K562 (cell line): Measurements from ENCODE around the gene DLGAP5. TPM values are rescaled to one million over a fixed set of nuclear protein-coding genes. Genes with fewer than 3 reads are reported as not detected.

ENCODE experiments used
- ATAC-seq: fragments of 200-7000 bp; cut with Tn5 transposase; 3 replicates; pipeline ENCODE4 v1.9.1; 2020; ENCODE audit warnings: moderate library complexity
- BruUV-seq: library from RNA; stranded (reverse); fragments of 400-500 nt; replicated peaks from 2 replicates; lab custom pipeline; 2021; lab: Mats Ljungman, UMichigan
- CTCF ChIA-PET: fragments of 300-600 bp; formaldehyde crosslinking; extraction: SDS; loops from one replicate; lab custom pipeline; 2021; ENCODE audit warnings: low intra/inter-chr PET ratio; lab: Yijun Ruan, JAX
- POLR2A ChIA-PET: fragments of 300-600, 350-650 bp; sonication (Branson Sonifier 250); formaldehyde crosslinking; extraction: SDS; loops from one replicate; lab custom pipeline; 2021; ENCODE audit warnings: antibody characterized with exemption, inconsistent platforms; lab: Yijun Ruan, JAX
- DNase-seq, 4 experiments: peaks; one replicate each; pipeline versions ENCODE4 v3.0.0 to v3.0.0-alpha.2; 2011 to 2018; ENCODE audit warnings: low spot score in 3 of 4, mixed read lengths in 3 of 4; ENCODE audit errors: extremely low read depth in 1 of 4
- FAIRE-seq: peaks from 2 replicates; lab custom pipeline; 2011; peaks lifted over from hg19 to GRCh38; lab: Jason Lieb, UNC
- H2AFZ ChIP-seq: 2 replicates; pipeline ENCODE4 v1.6.0; 2011; ENCODE audit warnings: low read depth, low read length, control low read depth, inconsistent platforms
- H3K27ac ChIP-seq: fragments of 200-600 bp; 3 replicates; pipeline ENCODE4 v1.8.0; 2011; ENCODE audit warnings: low read depth, mild to moderate bottlenecking, control low read depth, inconsistent platforms, low read length, moderate library complexity, mixed read lengths; ENCODE audit errors: extremely low read depth
- H3K27me3 ChIP-seq, 2 experiments: fragments of 300-600 bp in 1 of 2; 2 replicates in 1 of 2; 3 replicates in 1 of 2; pipeline versions ENCODE4 v1.6.0 to v1.8.0; 2011; ENCODE audit warnings: inconsistent platforms in 2 of 2, low read length in 2 of 2, mild to moderate bottlenecking in 1 of 2, mixed read lengths in 1 of 2, moderate library complexity in 1 of 2; ENCODE audit not compliant: control insufficient read depth in 2 of 2, insufficient read depth in 2 of 2
- H3K36me3 ChIP-seq: fragments of 300-600 bp; 3 replicates; pipeline ENCODE4 v1.8.0; 2011; ENCODE audit warnings: mild to moderate bottlenecking, low read length, inconsistent platforms; ENCODE audit not compliant: control insufficient read depth, insufficient read depth
- H3K4me1 ChIP-seq, 2 experiments: fragments of 200-600 bp in 1 of 2; replicated peaks in 1 of 2; 2 replicates in 1 of 2; 3 replicates in 1 of 2; pipeline versions ENCODE4 v1.5.1 to v1.8.0; 2011; ENCODE audit warnings: inconsistent platforms in 2 of 2, low read length in 2 of 2, mild to moderate bottlenecking in 1 of 2, mixed read lengths in 1 of 2, moderate library complexity in 1 of 2; ENCODE audit not compliant: control insufficient read depth in 2 of 2, insufficient read depth in 2 of 2
- H3K4me2 ChIP-seq: 2 replicates; pipeline ENCODE4 v1.6.1; 2011; ENCODE audit warnings: low read length, control low read depth, inconsistent platforms, mixed read lengths; ENCODE audit not compliant: insufficient read depth
- H3K4me3 ChIP-seq: fragments of 200-600 bp; sonication (generic), shearing (Covaris generic); 2 replicates; pipeline ENCODE4 v1.5.1; 2016; ENCODE audit warnings: control low read depth, inconsistent platforms
- H3K79me2 ChIP-seq: fragments of 200-600 bp; 3 replicates; pipeline ENCODE4 v1.8.0; 2011; ENCODE audit warnings: low read length, inconsistent platforms; ENCODE audit not compliant: control insufficient read depth, insufficient read depth
- H3K9ac ChIP-seq, 2 experiments: 2 replicates each; pipeline versions ENCODE4 v1.6.0 to v1.6.1; 2011; ENCODE audit warnings: low read depth in 2 of 2, low read length in 2 of 2, control low read depth in 1 of 2, inconsistent platforms in 1 of 2, mild to moderate bottlenecking in 1 of 2, mixed read lengths in 1 of 2; ENCODE audit not compliant: insufficient read depth in 1 of 2
- H3K9me1 ChIP-seq: one replicate; pipeline ENCODE4 v1.6.0; 2011; ENCODE audit warnings: inconsistent platforms, mild to moderate bottlenecking, low read length, moderate library complexity; ENCODE audit not compliant: control insufficient read depth, insufficient read depth
- H3K9me3 ChIP-seq: replicated peaks from 2 replicates; pipeline ENCODE4 v1.5.1; 2011; ENCODE audit warnings: low read depth, low read length, inconsistent platforms; ENCODE audit not compliant: control insufficient read depth, insufficient read depth
- H4K20me1 ChIP-seq: replicated peaks from 2 replicates; pipeline ENCODE4 v1.6.1; 2011; ENCODE audit warnings: low read length, inconsistent platforms, mixed read lengths; ENCODE audit not compliant: control insufficient read depth, insufficient read depth
- ATF1 ChIP-seq, 2 experiments: fragments of 450-650 bp in 1 of 2; IDR thresholded peaks; 2 replicates each; pipeline ENCODE4 v1.6.1; 2016; ENCODE audit warnings: missing compliant biosample characterization in 1 of 2, missing genetic modification characterization in 1 of 2
- ETV1 ChIP-seq: fragments of 450-650 bp; conservative IDR thresholded peaks from 2 replicates; pipeline ENCODE4 v1.6.1; 2016; ENCODE audit warnings: missing genetic modification characterization, control low read depth, low read depth, missing compliant biosample characterization
- FOXA3 ChIP-seq, 2 experiments: fragments of 450-650 bp in 1 of 2; sonication (generic) in 1 of 2; formaldehyde crosslinking; IDR thresholded peaks in 1 of 2; conservative IDR thresholded peaks in 1 of 2; 2 replicates each; pipeline versions ENCODE4 v1.4.0 to v1.8.0; 2020 to 2022; ENCODE audit warnings: mild to moderate bottlenecking in 2 of 2, missing genetic modification reagents in 1 of 2
- MGA ChIP-seq: fragments of 450-650 bp; IDR thresholded peaks from 2 replicates; pipeline ENCODE4 v1.6.1; 2016; ENCODE audit warnings: mild to moderate bottlenecking, moderate library complexity
- SMAD3 ChIP-seq: fragments of 450-650 bp; formaldehyde crosslinking; conservative IDR thresholded peaks from 2 replicates; pipeline ENCODE4 v1.4.0; 2020; ENCODE audit warnings: mild to moderate bottlenecking
- ZBTB2 ChIP-seq: fragments of 450-650 bp; IDR thresholded peaks from 2 replicates; pipeline ENCODE4 v1.6.1; 2016; ENCODE audit warnings: antibody characterized with exemption
- WGBS: fragments of 100-300 bp; shearing (Covaris generic); methylation state at CpG from one replicate; pipeline ENCODE4 v1.1.6; 2016; ENCODE audit warnings: low coverage, mixed read lengths; ENCODE audit not compliant: insufficient coverage; ENCODE audit errors: missing lambda C conversion rate; 5-methylcytosine and 5-hydroxymethylcytosine counted together
- in situ Hi-C: fragments of 300-500 bp; cut with MboI; formaldehyde crosslinking; loops from 4 replicates; pipeline ENCODE4 v1.15.0; 2018; ENCODE audit warnings: inconsistent platforms, mixed read lengths
- intact Hi-C: fragments of 100-400 bp; cut with micrococcal nuclease; formaldehyde crosslinking; loops from 2 replicates; pipeline ENCODE4 v1.14.2; 2022
- polyA plus RNA-seq, 8 experiments: library from polyadenylated mRNA; depleted of rRNA in 4 of 8; stranded (reverse) in 5 of 8; unstranded in 3 of 8; fragments of >200 nt; fragmentation: Nextera tagmentation in 2 of 8; fragmentation: Illumina TruSeq in 1 of 8; extraction: Ambion mirVana in 2 of 8; extraction: Trizol in 1 of 8; gene quantifications; 2 replicates each; pipeline versions ENCODE4 v1.2.1 to v1.2.3, GENCODE V29; 2011 to 2014; ENCODE audit warnings: inconsistent platforms in 1 of 8, missing spikeins in 1 of 8
- total RNA-seq, 7 experiments: library from RNA; depleted of rRNA in 6 of 7; stranded (reverse); fragments of >200 nt in 6 of 7; fragmentation: Illumina TruSeq in 2 of 7; extraction: Trizol in 2 of 7; gene quantifications; 2 replicates each; pipeline versions ENCODE4 v1.2.1 to v1.2.3, GENCODE V29; 2011 to 2021; ENCODE audit warnings: low replicate concordance in 1 of 7

Gene DLGAP5
- total and polyA plus RNA-seq, 9 of the 15 experiments (the other 6 are each of a cell fraction or from before 2014, with no cell fraction given), result 39.1 to 80.0 (median 59.9) TPM

DNA sequence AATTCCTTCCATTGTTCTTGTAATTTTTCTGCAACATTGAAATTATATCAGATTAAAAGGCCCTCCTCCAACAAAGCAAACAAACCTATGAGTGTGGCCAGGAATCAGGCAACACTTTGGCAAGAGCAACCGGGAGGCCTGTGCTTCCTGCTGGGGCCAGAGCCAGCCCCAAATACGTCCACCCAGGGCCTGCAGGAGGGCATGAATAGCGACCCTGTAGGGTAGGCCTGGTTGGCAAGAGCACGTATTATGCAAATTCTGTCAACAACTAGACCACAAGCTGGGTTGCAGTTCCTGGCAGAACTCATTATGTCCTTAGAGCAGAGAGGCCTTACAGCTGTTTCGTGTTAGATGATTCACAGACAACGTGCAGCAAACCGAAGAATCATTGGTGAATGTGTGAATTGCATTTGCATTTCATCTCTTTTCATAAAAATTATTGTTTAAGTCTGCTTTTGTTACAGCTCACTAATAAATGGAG lies 89.2 kb downstream of the DLGAP5 start:
- WGBS, result 8% methylated on average over 7 of the region's 7 CpGs
- intact Hi-C loops (loop anchor here (5.0 kb wide), 2 partner anchors 50 to 325 kb away; partner anchors contain the start of gene MAPK1IP1L), in situ Hi-C loops (no loop called here)
- Histone ChIP-seq H3K9me1 (no peaks in the 10 kb centered on the region), H3K27me3 (no peaks in the 10 kb centered on the region), H3K4me2 (peak overlapping the region; percentile 73), H3K9me3 (peaks cover 13% of the 10 kb centered on the region), H3K36me3 (peaks cover 5% of the 10 kb centered on the region; the same call in 1 of the 3 replicates), H3K79me2 (no peaks in the 10 kb centered on the region), H2AFZ (peak overlapping the region; percentile 98), H3K27ac (peak overlapping the region; percentile 99), H3K9ac (peak overlapping the region; percentile 68 to 82), H3K4me1 (peaks cover 4 to 32% of the 10 kb centered on the region in 2 experiments; a peak in 4 of 5 replicates), H3K4me3 (no peak overlapping the region; the same call in 1 of the 2 replicates), H4K20me1 (no peaks in the 10 kb centered on the region)
- ChIA-PET POLR2A (interaction anchor here (1.4 kb wide), 1 partner anchor 22 kb away, joined by 7 read pairs; no protein-coding TSS in a partner anchor), CTCF (no interaction called here)
- peak in 1 of 4 experiments; percentile 46 for DNase-seq
- FAIRE-seq, result peak; percentile 70
- ATAC-seq, result peak; percentile 30
- no TSS peak for BruUV-seq
- TF ChIP-seq MGA (peak; percentile 42; the same call in 1 of the 2 replicates), ZBTB2 (no peak), SMAD3 (CRISPR knock-in tag) (no peak), FOXA3 (CRISPR knock-in tag; conservative IDR thresholded peaks at IDR 0.05 in 1 of 2, IDR thresholded peaks at IDR 0.05 in 1 of 2) (0 out of 4 replicates have a peak, but pooled peaks of 1 of the 2 experiments have one; percentile 8), ATF1 (CRISPR knock-in tag; IDR thresholded peaks at IDR 0.05) (no peak), ATF1 (tag; IDR thresholded peaks at IDR 0.05) (peak; percentile 11; the same call in 1 of the 2 replicates), ETV1 (0 out of 2 replicates have a peak, but pooled peaks have one; percentile 13)
